ENCODE results near the gene ZNF83. TPM values are rescaled to one million over a fixed set of nuclear protein-coding genes. Genes with fewer than 3 reads are reported as not detected.

Gene ZNF83
- total and polyA plus RNA-seq, 2 of the 4 experiments (the other 2 are of a cell fraction), result 32.9 to 36.9 TPM

DNA sequence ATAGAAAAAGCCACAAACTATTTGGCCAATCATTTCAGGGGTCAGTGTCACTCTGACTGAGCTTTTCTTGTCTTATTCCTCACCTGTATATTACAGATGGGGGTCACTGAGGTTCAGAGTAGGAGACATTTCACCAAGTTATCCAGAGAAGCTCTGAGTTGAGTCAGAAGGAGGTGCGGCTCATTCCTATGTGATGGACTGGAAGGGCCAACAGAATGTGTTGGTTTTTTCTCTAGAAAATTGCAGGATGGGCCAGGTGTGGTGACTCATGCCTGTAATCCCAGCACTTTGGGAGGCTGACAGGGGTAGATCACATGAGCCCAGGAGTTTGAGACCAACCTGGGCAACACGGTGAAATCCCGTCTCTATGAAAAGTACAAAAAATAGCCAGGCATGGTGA, 24.5 kb upstream of the ZNF83 start:
- peaks cover 7% of the 10 kb centered on the region; the same call in 1 of the 2 replicates for H3K9me1 ChIP-seq (ENCODE audit: insufficient read depth, low read length)
- H3K4ac ChIP-seq (ENCODE audit: low read depth, low read length), result no peak overlapping the region
- no peak overlapping the region for H3K27ac ChIP-seq (ENCODE audit: insufficient read depth, low read length)
- H3K27me3 ChIP-seq (ENCODE audit: control insufficient read depth, insufficient read depth, low read length), result no peaks in the 10 kb centered on the region
- no peak overlapping the region for H2AK9ac ChIP-seq (replicated peaks; ENCODE audit: low read depth, low read length, poor library complexity)
- no peaks in the 10 kb centered on the region for H3K9me3 ChIP-seq (ENCODE audit: control insufficient read depth, insufficient read depth, low read length)
- H3K23ac ChIP-seq (ENCODE audit: low read depth, low read length), result no peak overlapping the region
- no peak overlapping the region for H4K8ac ChIP-seq (ENCODE audit: low read depth in 2 of 2, low read length in 2 of 2)
- H4K20me1 ChIP-seq (ENCODE audit: insufficient read depth, low read length), result peaks cover 11% of the 10 kb centered on the region; the same call in 1 of the 2 replicates
- no peak for ATAC-seq (ENCODE audit: low read depth)
- no CpG with 5 or more reads among the region's 3 CpGs for WGBS, 2 experiments (ENCODE audit: extremely low coverage in 2 of 2, insufficient read length in 1 of 2)
- TF ChIP-seq RAD21 (IDR thresholded peaks at IDR 0.05; ENCODE audit: low read length) (no peak), RFX5 (IDR thresholded peaks at IDR 0.05; ENCODE audit: low read depth, low read length) (no peak), MXI1 (IDR thresholded peaks at IDR 0.05; ENCODE audit: borderline replicate concordance, low read depth, low read length) (no peak), SMC3 (IDR thresholded peaks at IDR 0.05; ENCODE audit: low read depth, low read length) (no peak), POLR2A (IDR thresholded peaks at IDR 0.05; ENCODE audit: low read depth, low read length) (no peak), MAFK (IDR thresholded peaks at IDR 0.05; ENCODE audit: low read depth, low read length) (no peak), NFE2L2 (IDR thresholded peaks at IDR 0.05; ENCODE audit: low read depth, low read length) (no peak), CEBPB (IDR thresholded peaks at IDR 0.05; ENCODE audit: low read depth, low read length) (no peak), RCOR1 (IDR thresholded peaks at IDR 0.05; ENCODE audit: insufficient replicate concordance, low read length) (no peak), CHD1 (IDR thresholded peaks at IDR 0.05; ENCODE audit: low read depth, low read length) (no peak)
- TF ChIP-seq, protein P1, sequence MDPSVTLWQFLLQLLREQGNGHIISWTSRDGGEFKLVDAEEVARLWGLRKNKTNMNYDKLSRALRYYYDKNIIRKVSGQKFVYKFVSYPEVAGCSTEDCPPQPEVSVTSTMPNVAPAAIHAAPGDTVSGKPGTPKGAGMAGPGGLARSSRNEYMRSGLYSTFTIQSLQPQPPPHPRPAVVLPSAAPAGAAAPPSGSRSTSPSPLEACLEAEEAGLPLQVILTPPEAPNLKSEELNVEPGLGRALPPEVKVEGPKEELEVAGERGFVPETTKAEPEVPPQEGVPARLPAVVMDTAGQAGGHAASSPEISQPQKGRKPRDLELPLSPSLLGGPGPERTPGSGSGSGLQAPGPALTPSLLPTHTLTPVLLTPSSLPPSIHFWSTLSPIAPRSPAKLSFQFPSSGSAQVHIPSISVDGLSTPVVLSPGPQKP (IDR thresholded peaks at IDR 0.05; ENCODE audit: borderline replicate concordance, low read depth, low read length), result no peak
- TF ChIP-seq, protein P2, sequence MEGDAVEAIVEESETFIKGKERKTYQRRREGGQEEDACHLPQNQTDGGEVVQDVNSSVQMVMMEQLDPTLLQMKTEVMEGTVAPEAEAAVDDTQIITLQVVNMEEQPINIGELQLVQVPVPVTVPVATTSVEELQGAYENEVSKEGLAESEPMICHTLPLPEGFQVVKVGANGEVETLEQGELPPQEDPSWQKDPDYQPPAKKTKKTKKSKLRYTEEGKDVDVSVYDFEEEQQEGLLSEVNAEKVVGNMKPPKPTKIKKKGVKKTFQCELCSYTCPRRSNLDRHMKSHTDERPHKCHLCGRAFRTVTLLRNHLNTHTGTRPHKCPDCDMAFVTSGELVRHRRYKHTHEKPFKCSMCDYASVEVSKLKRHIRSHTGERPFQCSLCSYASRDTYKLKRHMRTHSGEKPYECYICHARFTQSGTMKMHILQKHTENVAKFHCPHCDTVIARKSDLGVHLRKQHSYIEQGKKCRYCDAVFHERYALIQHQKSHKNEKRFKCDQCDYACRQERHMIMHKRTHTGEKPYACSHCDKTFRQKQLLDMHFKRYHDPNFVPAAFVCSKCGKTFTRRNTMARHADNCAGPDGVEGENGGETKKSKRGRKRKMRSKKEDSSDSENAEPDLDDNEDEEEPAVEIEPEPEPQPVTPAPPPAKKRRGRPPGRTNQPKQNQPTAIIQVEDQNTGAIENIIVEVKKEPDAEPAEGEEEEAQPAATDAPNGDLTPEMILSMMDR (conservative IDR thresholded peaks at IDR 0.05; ENCODE audit: low read depth, low read length), result no peak
- no peak overlapping the region for H2BK20ac ChIP-seq (ENCODE audit: low read depth, low read length)
- intact Hi-C loops (cut with micrococcal nuclease), result no loop called here
- no peak overlapping the region for H2BK120ac ChIP-seq (ENCODE audit: low read depth, low read length)
- H3K36me3 ChIP-seq (ENCODE audit: control insufficient read depth, insufficient read depth, low read length), result peaks cover 22% of the 10 kb centered on the region
- H3K4me1 ChIP-seq (ENCODE audit: control insufficient read depth, insufficient read depth, low read length), result peaks cover 8% of the 10 kb centered on the region
- no peak overlapping the region for H4K5ac ChIP-seq (ENCODE audit: low read depth, low read length)
- H3K14ac ChIP-seq (replicated peaks; ENCODE audit: low read depth, low read length), result no peak overlapping the region
- no TSS peak for BruUV-seq (replicated peaks)
- no peak overlapping the region for H3K4me3 ChIP-seq (ENCODE audit: insufficient read depth, low read depth, low read length)
- H2AK5ac ChIP-seq (ENCODE audit: low read depth, low read length), result no peak overlapping the region
- no peak overlapping the region for H3K56ac ChIP-seq (ENCODE audit: extremely low read depth, insufficient read depth, low read length)
- no peak overlapping the region for H4K91ac ChIP-seq (ENCODE audit: insufficient read depth, low read depth, low read length)
- H2BK15ac ChIP-seq (ENCODE audit: low read depth, low read length), result no peak overlapping the region
- H3K4me2 ChIP-seq (ENCODE audit: low read depth, low read length), result no peak overlapping the region
- no peak overlapping the region for H2AFZ ChIP-seq (replicated peaks; ENCODE audit: low read length, poor library complexity)
- in situ Hi-C loops (cut with MboI; ENCODE audit: low sequenced_read_pairs), result no loop called here
- no peak overlapping the region for H3K9ac ChIP-seq (ENCODE audit: low read depth, low read length)
- peaks cover 32 to 72% of the 10 kb centered on the region in 2 experiments for H3K79me1 ChIP-seq (ENCODE audit: low read depth in 1 of 2, low read length in 2 of 2)
- no peak for DNase-seq
- ChIA-PET POLR2A (ENCODE audit: unreplicated experiment) (no interaction called here), CTCF (no interaction called here)
- no peak overlapping the region for H3K18ac ChIP-seq (ENCODE audit: low read depth, low read length)
- no peak overlapping the region for H2BK5ac ChIP-seq (ENCODE audit: low read depth, low read length, poor library complexity, severe bottlenecking)
- dilution Hi-C loops (cut with HindIII; ENCODE audit: low sequenced_read_pairs, unreplicated experiment), result no loop called here
